Suppressor macrophage treated with lipopolysaccharide for 4 hours (primary cell): ENCODE measurements around the gene MTHFD2.
"Not testable (repeated sequence)": the region's sequence is repeated elsewhere in the genome, so short reads cannot be mapped to it uniquely, and the experiment has no call there.

Experiments used
- DNase-seq: peaks from one replicate; pipeline ENCODE4 v3.0.0-alpha.2; 2020

MTHFD2 gene

DNA sequence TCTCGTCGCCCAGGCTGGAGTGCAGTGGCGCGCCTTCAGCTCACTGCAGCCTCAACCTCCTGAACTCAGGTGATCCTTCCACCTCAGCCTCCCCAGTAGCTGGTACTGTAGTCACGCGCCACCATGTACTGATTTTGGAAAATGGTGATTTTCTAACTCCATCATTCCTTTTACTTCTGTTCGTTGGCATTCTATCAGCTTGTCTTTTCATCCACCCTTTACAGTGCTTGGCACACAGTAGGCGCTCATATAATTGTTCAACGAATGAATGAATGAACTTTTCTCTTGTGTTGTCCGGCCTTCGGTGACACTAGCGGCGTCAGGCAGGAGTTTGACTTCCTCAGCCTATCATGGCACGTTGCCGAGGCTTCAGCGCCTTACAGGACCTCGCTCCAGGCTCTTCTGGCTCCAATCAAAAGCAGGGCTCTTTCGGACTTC is 373 bp upstream of the MTHFD2 start:
- no peak for DNase-seq

DNA sequence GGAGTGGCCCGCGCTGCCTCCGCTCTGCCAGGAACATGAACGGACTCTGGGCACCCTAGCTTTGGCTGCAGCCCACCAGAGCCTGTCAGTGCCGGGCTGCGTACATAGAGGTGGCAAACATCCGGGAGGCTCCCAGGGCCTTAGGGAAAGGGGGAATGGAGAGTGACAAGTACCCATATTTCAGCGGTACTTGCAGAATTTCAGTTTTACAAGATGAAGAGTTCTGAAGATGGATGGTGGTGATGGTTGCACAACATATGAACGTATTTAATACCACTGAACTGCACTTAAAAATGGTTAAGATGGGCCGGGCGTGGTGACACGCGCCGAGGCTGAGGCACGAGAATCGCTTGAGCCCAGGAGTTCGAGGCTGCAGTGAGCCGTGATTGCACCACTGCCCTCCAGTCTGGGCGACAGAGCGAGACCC is 873 bp downstream of the MTHFD2 start:
- DNase-seq = no peak

DNA sequence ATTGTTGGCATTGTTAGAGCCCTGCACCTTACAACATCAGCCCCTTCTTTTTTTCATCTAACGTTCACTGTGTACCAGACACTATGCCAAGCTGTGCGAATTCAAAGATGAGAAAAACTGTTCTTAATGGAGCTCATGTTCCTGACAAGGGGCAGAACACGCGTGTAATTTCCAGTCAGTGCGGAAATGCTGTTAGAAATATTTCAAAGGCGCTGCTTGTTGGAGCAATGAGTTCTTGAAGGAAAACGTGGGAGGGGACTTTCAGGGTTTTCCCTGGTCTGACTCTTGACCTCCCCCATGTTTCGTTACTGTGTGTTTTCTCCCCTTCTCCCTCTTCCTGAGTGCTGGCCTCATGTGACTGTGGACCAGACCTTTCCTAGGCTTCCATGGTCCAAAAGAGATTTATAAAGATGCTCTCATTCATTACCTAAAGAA is 1.5 kb downstream of the MTHFD2 start:
- peak; percentile 83 for DNase-seq

DNA sequence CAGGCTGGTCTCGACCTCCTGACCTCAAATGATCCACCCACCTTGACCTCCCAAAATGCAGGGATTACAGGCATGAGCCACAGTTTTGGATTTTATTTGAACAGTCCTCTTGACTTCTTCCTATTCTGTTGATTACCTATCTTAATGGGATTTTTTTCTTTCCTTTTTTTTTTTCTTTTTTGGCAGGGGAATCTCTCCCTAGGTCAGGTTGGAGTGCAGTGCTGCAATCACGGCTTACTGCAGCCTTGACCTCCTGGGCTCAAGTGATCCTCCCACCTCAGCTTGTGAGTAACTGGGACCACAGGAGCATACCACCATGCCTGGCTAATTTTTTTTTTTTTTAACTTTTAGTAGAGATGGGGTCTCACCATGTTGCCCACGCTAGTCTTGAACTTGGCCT is 2.8 kb downstream of the MTHFD2 start:
- DNase-seq = no peak

DNA sequence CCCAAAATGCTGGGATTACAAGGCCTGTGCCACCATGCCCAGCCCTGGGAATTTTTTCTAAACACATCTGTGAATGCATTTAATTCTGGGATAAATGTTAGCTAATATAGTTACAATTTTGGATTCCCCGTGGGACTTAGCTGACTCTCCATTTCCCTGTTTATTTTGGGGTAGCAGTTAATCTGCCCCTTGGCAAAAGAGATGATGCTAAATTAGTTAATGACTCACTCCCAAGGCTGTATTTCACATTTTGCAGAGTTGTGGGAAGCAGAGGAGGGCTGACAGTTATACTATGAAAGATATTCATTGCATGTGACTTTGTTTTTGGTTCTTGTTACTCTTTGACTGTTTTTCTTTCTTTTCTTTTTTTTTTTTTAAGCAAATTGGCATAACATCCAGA is 3.2 kb downstream of the MTHFD2 start:
- DNase-seq = peak; percentile 71

DNA sequence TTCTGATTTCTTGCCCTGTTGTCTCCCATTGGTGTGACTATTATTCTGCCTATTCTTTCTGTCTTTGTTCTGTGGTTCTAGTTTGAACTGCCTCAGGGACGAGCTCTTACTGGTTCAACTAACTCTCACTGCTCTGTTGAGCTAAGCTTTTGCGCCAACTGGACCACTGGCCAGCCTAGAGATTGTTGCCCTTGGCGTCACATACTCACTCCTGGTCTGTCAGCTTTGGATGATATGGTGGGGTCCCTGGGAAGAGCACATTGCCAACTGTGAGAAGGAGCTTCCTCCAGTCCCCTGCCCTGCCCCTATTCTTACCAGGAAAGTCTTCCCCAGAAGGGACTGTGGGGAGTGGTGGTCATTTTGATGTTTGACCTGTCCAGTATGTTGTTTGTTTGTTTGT is 6.0 kb downstream of the MTHFD2 start:
- no peak for DNase-seq

DNA sequence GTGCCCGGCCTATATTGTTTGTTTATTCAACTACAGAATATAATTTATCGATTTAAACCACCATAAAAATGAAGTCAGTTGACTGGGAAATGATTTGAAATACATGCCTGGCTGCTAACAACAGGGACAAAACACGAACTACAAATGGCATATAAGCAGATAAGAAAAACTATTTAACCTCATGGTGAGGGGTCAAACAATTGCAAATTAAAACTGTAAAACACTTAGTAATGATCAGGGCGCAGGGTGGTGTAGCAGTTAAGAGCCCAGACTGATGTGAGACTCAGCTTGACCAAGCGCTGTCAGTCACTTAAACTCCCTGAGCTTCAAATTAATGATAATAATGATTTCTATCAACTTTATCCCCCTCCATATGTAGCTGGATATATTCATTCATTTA is 6.7 kb downstream of the MTHFD2 start:
- DNase-seq = no peak

DNA sequence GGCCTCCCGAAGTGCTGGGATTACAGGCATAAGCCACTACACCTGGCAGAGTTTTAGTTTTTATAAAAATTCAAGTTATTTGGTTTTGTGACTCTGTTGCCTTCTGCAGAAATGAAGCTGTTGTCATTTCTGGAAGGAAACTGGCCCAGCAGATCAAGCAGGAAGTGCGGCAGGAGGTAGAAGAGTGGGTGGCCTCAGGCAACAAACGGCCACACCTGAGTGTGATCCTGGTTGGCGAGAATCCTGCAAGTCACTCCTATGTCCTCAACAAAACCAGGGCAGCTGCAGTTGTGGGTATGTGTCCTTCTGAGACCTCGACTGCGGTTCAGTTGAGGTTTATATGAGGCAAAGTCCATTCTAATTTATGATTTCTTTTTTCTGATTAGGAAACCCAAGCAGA is 7.2 kb downstream of the MTHFD2 start:
- DNase-seq = no peak

DNA sequence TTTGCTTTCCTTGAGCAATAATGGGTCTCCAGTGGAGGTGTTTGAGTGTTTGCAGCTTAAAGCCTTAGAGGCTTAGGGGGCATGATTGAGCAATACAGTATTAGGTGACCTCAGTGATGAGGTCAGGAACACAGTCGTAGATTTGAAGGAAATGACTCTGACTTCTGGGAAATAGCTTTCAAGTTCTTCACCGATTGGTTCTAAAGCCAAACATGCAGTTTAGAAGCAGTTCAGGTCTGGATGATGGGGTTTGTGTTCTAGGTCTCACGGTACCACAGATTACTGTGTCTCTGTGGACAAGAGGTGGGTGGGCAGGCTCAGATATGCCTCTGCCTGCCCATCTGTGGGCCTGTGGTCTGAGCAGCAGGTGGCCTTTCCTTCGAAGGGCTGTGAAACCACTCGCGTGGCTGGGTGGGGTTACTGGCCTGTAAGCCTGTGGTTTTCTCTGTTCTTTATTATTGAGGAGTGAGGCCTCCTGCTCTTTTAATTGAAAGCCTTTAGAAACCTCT is 7.8 kb downstream of the MTHFD2 start:
- peak; percentile 90 for DNase-seq

DNA sequence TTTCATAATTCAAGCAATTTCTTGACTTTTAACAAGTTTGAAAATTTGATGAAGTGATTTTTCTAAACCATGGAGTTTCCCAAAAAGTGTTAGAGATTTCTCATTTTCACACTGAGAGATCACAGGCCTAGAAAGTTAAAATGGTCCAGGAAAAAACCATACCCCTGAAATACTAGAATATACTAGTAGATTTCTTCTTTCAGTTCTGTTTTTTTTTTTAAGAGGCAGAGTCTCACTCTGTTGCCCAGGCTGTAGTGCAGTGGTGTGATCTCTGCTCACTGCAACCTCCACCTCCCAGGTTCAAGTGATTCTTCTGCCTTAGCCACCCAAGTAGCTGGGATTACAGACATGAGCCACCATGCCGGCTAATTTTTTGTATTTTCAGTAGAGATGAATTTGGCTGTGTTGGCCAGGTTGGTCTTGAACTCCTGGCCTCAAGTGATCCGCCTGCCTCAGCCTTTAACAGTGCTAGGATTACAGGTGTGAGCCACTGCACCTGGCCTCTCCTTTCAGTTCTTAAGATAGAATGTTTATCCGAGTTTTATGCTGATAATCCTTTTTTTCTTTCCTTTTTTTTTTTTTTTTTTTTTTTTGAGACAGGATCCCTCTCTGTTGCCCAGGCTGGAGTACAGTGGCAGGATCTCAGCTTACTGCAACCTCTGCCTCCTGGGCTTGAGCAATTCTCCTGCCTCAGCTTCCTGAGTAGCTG is 14.4 kb downstream of the MTHFD2 start:
- no peak for DNase-seq

DNA sequence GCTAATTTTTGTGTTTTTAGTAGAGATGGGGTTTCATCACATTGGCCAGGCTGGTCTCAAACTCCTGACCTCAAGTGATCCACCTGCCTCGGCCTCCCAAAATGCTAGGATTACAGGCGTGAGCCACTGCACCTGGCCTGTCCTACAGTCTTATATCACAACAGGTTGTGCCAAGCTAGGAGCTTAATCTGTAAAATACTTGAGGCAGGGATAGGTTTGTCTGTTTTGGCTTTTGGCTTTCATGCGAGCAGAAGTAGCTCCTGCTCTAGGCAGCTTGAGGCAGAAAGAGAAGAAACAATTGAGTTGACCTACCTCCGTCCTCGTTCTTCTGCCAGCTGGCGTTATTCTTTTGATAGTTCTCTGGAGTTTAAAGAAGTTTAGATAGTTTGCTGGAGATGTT is 17.4 kb downstream of the MTHFD2 start:
- not testable (repeated sequence) for DNase-seq

DNA sequence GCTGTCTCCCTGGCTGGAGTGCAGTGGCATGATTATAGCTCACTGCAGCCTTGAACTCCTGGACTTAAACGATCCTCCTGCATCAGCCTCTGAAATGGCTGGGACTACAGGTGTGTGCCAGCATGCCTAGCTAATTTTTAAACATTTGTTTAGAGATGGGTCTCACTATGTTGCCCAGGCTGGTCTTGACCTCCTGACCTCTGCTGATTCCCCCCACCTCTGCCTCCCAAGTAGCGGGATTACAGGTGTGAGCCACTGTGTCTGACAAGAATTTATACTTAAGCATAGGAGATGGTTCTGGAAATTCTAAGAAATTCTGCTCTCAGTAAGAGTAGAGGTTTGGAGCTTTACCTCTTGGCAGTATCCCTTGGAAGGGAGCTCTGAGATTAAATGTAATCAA is 18.2 kb downstream of the MTHFD2 start:
- DNase-seq = no peak

DNA sequence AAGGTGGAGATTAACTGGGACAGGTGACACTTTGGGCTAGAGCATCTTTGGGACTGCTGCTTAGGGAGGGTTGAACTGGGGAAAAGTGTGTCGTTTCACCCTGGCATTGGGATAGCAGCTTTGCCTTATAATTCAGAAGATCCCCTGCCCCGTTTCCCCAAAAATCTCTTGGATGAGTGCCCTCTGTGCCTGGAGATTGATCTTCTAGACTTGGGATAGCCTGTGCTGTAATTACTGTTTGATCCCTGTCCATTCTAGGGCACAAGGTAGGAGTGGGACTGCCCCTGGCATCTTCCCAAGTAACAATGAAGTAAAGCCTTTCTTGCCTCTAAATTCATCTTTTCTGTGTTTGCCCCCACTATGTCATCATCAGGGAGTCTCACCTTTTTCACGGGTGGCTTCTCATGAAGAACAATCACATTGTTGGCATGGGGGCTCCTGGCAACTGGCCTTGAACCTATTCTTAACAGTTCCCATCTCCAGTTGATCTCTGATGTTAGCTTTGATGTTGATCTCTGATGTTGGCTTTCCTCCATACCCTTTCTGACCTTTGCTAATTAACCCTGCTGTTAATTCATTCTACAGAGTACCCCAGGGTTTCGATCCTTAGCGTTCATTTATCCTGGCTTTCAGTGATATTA is 21.6 kb downstream of the MTHFD2 start:
- DNase-seq = no peak

DNA sequence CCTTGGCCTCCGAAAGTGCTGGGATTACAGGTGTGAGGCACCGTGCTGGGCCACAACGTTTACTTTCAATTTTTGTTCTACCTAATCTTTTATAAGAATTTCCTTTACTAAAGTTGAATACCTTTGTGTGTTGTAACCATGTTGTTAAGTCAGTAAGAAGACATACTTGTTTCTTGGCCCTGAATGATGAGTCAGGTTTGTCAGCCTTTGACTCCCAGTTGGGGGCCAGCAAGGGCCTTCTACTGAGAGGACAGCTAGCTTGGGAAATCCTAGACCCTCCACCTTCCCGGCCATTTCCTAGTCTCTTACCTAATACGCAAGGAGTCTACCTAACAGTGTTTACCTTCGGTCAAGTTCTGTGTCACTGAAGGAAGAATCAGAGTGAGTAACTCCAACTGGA is 22.7 kb downstream of the MTHFD2 start:
- DNase-seq = no peak

DNA sequence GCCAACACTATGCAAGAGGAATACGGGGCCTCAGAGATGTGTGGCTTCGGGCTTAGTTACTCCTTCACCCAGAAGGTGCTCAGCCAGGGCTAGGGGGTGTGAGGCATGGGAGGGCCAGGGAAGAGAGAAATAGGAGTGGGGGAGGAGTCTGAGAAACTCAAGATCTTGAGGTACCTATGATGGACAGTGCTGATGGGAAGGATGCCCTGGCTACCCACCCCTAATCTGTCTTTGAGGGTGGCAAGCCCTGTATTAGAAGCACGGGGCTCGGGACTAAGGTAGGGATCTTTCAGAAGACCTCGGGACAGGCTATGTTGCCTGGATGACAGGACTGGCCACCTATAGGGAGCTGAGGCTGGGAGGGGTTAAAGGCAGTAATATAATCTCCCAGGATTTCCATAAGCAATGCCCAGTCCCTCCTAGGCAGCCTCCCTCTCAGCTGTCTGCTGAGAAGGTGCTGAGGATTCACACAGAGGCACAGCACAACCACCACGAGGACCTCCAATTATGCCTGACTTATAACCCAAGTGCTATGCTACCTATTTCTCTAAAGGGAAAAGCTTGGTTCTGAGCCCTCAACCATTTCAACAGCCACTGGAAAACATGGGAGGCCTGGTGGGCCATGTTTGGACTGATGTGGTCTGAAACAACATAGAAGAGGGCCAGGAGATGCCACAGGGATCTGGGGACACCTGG is 23.3 kb downstream of the MTHFD2 start:
- DNase-seq = no peak

DNA sequence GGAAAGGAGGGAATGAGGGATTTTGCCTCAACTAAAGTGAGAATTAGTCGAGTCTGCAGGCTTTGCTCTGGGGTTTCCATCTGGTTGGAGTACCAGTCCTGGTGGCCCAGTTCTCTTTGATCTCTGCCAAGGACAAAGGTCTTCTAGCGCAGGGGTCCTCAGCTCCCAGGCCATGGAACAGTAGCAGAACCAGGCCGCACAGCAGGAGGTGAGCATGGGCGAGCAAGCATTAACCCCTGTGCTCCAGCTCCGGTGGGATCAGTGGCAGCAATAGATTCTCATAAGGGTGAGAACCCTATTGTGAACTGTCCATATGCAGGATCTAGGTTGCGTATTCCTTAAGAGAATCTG is 23.9 kb downstream of the MTHFD2 start:
- DNase-seq = no peak

DNA sequence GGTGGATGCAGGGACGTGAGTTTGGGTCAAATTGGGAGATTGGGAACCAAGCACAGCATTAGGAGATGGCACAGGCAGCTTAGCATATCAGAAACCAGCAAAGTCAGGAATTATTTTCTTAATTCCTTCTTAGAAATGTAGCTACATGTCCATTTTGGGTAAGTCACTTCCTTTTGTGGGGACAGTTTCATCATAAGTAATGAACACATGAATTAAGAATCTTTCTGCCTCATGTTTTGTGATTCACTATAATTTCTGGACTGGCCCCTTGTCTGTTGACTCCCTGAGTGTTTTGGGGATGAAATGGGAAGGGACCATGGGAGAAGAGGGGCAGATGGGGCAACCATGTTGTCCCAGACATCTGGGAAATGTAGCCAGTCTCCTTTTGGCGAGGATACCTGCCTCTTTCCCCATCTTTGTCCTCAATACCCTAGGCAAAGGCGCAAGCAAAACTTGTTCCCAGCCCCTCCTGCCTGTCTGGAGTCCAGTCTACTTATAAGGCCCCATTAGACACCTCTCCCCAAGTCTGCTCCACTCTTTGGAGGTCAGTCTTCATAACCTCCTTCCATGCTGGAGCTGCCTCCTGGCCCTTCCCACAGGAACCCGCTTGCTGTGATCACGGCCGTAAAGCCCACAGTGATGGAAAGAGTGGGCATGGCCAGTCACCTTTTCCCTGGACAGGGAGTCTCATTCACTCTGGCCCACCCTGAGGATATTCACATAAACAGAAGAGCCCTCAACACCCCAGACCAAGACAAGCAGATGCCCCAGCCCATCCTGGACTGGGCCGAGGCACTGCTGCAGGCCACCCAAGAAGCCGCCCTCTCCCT is 25.7 kb downstream of the MTHFD2 start:
- DNase-seq = peak; percentile 15

DNA sequence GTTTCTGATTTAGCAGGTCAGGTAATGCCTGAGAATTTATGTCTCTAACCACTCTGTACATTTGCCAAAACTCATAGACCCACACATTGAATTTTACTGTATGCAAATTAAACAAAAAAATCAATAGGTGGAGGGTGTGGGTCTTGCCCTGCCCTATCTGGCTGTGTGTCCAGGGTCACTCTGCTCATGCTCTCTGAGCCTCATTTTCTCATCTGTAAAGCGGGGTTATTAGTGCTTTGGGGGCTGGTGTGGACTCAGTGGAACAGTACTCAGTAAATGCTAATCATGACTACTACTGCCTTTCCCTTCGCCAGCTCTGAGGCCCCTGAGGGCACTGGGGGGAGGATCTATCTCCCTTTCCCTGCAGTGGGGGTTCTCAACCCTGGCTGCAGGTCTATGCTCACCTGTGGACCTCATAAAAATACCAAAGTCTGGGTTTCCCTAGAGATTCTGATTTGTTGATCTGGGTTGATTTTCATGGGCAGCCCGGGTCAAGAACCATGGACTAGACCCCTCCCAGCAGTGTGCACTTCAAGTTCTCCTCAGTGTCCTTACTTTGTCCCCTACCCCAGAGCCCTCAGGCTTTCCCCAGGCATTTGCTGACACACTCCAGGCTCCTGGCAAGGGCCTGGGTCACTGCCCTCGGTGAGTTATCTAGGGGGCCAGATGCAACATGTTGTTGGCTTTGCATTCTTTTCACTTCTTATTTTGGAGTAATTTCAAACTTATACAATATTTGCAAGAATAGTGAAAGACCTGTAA is 27.5 kb downstream of the MTHFD2 start:
- DNase-seq = no peak

DNA sequence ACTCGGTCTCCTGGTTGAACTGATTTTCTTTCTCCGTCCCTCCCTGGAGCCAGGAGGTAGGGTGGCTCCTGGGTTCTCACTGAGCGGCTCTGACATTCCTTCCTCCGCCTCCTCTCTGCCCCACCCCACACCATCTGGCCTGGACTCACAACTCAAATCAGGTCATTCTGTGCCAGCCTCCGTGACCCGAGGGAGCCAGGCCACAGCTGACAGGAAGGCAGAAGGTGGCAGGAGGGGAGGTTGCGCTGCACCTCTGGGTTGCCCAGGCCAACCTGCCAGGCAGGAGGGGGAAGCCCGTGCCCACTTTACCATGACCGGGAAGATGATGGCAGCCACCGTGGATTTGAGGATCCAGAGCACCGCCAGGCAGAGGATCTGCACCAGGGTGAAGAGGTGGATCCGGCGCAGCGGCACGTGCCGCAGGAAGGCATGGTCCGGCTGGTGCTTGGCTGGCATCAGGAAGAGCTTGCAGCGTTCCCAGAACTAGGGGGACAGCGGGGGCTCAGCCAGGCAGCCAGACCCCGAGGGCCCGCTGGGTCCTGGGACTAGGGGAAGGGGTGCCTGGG is 28.3 kb downstream of the MTHFD2 start:
- DNase-seq = no peak

DNA sequence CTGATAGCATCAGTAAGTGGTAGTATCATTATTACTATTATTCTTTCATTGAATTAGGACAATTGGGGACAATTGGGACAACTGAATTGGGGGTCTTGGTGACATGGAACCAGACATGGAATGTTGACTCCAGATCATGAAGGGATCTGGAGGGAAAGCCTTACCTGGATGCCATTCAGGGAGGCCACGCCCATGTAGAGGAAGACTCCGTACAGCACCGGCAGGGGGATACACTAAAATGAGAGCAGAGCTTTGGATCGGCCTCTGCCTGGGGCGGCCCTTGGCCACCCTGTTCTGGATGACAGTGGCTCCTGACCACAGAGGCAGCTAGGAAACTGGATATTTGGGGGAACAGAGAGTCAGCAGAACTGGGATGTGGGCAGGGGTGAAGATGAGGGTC is 29.2 kb downstream of the MTHFD2 start:
- DNase-seq = no peak

DNA sequence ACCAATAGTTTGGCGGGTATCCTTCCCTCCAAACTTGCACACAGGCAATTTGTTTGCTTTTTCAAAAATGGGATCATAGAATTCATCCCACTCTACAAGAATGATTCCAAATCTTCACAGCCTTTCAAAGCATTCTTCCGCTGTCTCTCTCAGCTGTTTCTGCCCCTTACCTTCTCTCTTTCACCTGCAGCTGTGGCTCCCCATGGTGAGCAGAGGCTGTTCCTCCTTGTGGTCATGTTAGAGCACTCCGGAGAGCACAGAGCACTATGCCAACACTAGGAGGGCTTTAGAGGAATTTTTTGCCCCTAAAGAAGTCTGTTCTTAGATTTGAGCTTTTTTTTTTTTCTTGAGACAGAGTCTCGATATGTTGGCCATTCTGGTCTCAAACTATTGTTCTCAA is 30.4 kb downstream of the MTHFD2 start:
- DNase-seq = no peak

DNA sequence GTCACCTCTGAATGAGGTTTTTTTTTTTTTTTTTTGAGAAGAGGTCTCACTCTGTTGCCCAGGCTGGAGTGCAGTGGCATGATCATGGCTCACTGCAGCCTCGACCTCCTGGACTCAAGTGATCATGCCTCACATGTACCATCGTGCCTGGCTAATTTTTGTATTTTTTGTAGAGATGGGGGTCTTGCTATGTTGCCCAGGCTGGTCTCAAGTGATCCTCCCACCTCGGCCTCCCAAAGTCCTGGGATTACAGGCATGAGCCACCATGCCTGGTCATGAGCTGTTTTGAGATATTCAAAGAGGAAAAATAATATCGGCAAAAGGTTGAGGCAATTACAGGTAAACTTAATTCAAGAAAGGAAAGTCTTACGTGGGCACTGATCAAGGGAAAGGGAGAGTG is 31.4 kb downstream of the MTHFD2 start:
- DNase-seq = not testable (repeated sequence)
